Measurements from ENCODE around the gene PCDHA1. TPM values are rescaled to one million over a fixed set of nuclear protein-coding genes. Genes with fewer than 3 reads are reported as not detected.
"Not testable (repeated sequence)": the region's sequence is repeated elsewhere in the genome, so short reads cannot be mapped to it uniquely, and the experiment has no call there.

The PCDHA1 gene
- polyA plus RNA-seq, 1 donor: 0.10 TPM

DNA sequence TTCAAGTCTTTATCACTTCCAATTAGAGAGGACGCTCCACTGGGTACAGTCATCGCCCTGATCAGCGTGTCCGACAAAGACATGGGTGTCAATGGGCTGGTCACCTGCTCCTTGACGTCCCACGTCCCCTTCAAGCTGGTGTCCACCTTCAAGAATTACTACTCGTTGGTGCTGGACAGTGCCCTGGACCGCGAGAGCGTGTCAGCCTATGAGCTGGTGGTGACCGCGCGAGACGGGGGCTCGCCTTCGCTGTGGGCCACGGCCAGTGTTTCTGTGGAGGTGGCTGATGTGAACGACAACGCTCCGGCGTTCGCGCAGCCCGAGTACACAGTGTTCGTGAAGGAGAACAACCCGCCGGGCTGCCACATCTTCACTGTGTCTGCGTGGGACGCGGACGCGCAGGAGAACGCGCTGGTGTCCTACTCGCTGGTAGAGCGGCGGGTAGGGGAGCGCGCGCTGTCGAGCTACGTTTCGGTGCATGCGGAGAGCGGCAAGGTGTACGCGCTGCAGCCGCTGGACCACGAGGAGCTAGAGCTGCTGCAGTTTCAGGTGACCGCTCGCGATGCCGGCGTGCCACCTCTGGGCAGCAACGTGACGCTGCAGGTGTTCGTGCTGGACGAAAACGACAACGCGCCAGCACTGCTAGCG is 22.4 kb downstream of the PCDHA1 start:
- not testable (repeated sequence) for DNase-seq (ENCODE audit: low read depth)

DNA sequence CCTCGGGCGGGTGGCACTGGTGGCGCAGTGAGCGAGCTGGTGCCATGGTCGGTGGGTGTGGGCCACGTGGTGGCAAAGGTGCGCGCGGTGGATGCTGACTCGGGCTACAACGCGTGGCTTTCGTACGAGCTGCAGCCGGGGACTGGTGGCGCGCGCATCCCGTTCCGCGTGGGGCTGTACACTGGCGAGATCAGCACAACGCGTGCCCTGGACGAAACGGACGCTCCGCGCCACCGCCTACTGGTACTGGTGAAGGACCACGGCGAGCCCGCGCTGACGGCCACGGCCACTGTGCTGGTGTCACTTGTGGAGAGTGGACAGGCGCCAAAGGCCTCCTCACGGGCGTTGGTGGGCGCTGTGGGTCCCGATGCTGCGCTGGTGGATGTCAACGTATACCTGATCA is 22.9 kb downstream of the PCDHA1 start:
- no peak for DNase-seq (ENCODE audit: low read depth)

DNA sequence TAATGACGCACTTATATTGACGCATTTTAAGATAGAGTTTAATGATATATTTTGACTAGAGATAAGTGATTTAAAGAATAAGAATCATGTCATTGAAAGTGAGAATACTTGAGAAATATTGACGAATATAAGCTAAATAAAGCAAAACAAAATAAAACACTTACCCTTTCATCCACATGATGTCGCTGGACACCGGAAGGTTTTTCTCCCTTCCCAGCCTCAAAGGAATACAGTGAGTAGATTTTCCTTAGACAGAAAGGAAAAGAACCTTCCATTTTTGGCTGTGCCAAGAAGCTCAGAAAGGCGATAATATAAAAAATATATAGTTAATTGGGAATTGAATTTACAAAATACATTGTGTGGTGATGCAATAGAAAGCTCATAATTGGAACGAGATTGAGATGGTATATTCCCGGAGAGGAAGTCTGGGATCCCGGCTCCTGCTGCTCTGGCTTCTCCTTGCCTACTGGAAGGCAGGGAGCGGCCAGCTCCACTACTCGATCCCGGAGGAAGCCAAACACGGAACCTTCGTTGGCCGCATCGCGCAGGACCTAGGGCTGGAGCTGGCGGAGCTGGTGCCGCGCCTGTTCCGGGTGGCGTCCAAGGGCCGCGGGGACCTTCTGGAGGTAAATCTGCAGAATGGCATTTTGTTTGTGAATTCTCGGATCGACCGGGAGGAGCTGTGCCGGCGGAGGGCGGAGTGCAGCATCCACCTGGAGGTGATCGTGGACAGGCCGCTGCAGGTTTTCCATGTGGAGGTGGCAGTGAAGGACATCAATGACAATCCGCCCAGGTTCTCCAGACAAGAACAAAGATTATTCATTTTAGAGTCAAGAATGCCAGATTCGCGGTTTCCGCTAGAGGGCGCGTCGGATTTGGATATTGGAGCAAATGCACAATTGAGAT is 35.7 kb downstream of the PCDHA1 start, which contains the start of gene PCDHA5:
Gene PCDHA5, plus strand, starts transcription at position 239 of the 906 bp plus-strand sequence.
- DNase-seq (ENCODE audit: low read depth): no peak

DNA sequence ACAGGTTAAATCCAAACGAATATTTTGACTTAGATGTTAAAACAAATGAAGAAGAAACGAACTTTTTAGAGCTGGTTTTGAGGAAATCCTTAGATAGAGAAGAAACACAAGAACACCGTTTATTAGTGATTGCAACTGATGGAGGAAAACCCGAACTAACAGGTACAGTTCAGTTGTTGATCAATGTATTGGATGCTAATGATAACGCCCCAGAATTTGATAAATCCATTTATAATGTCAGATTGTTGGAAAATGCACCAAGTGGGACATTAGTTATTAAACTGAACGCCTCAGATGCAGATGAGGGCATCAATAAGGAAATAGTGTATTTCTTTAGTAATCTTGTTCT is 36.3 kb downstream of the PCDHA1 start:
- no peak for DNase-seq (ENCODE audit: low read depth)

DNA sequence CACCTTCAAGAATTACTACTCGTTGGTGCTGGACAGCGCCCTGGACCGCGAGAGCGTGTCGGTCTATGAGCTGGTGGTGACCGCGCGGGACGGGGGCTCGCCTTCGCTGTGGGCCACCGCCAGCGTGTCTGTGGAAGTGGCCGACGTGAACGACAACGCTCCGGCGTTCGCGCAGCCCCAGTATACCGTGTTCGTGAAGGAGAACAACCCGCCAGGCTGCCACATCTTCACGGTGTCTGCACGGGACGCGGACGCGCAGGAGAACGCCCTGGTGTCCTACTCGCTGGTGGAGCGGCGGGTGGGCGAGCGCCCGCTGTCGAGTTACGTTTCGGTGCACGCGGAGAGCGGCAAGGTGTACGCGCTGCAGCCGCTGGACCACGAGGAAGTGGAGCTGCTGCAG is 37.0 kb downstream of the PCDHA1 start:
- DNase-seq (ENCODE audit: low read depth): not testable (repeated sequence)

DNA sequence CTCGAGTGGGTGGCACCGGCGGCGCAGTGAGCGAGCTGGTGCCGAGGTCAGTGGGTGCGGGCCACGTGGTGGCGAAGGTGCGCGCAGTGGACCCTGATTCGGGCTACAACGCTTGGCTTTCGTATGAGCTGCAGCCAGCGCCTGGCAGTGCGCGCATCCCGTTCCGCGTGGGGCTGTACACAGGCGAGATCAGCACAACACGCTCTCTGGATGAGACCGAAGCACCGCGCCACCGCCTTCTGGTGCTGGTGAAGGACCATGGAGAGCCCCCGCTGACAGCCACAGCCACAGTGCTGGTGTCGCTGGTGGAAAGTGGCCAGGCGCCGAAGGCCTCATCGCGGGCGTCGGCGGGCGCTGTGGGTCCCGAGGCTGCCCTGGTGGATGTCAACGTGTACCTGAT is 37.5 kb downstream of the PCDHA1 start:
- DNase-seq (ENCODE audit: low read depth): no peak

DNA sequence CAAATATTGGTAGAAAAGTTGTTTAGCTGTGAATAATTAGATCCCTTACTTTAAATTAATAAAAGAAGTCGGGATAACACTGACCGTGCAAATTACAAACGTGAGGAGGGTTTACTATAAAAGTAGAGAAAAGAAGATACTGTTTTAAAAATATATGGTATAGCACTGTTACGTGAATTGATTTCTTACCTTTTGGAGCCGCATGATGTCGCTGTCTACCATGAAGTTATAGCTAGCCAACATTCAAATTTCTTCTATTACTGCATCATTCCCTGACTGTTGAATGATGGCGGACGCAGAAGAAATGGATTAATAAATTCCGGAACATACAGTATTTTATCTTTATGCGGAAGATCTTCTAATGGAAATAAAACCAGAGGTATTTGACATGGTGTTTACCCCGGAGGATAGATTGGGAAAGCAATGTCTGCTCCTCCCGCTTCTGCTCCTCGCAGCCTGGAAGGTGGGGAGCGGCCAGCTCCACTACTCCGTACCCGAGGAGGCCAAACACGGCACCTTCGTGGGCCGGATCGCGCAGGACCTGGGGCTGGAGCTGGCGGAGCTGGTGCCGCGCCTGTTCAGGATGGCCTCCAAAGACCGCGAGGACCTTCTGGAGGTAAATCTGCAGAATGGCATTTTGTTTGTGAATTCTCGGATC is 41.9 kb downstream of the PCDHA1 start, which contains the start of gene PCDHA6:
Gene PCDHA6, plus strand, starts transcription at position 257 of the 658 bp plus-strand sequence. Its CDS starts 132 bp downstream, at position 389.
- DNase-seq (ENCODE audit: low read depth): no peak

DNA sequence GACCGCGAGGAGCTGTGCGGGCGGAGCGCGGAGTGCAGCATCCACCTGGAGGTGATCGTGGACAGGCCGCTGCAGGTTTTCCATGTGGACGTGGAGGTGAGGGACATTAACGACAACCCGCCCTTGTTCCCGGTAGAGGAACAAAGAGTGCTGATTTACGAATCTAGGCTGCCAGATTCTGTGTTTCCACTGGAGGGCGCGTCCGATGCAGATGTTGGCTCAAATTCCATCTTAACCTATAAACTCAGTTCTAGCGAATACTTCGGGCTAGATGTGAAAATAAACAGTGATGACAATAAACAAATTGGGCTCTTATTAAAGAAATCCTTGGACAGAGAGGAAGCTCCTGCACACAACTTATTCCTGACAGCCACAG is 42.4 kb downstream of the PCDHA1 start:
- DNase-seq (ENCODE audit: low read depth): no peak

DNA sequence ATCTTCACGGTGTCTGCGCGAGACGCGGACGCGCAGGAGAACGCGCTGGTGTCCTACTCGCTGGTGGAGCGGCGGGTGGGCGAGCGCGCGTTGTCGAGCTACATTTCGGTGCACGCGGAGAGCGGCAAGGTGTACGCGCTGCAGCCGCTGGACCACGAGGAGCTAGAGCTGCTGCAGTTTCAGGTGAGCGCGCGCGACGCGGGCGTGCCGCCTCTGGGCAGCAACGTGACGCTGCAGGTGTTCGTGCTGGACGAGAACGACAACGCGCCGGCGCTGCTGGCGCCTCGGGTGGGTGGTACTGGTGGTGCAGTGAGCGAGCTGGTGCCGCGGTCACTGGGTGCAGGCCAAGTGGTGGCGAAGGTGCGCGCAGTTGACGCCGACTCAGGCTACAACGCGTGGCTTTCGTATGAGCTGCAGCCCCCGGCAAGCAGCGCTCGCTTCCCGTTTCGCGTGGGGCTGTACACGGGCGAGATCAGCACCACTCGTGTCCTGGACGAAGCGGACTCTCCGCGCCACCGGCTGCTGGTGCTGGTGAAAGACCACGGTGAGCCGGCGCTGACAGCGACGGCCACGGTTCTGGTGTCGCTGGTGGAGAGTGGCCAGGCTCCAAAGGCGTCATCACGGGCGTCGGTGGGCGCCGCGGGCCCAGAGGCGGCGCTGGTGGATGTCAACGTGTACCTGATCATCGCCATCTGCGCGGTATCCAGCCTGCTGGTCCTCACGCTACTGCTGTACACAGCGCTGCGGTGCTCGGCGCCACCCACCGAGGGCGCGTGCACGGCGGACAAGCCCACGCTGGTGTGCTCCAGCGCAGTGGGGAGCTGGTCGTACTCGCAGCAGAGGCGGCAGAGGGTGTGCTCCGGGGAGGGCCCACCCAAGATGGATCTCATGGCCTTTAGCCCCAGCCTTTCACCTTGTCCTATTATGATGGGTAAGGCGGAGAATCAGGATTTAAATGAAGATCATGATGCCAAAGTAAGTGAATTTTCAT is 43.9 kb downstream of the PCDHA1 start:
- DNase-seq (ENCODE audit: low read depth): not testable (repeated sequence)

DNA sequence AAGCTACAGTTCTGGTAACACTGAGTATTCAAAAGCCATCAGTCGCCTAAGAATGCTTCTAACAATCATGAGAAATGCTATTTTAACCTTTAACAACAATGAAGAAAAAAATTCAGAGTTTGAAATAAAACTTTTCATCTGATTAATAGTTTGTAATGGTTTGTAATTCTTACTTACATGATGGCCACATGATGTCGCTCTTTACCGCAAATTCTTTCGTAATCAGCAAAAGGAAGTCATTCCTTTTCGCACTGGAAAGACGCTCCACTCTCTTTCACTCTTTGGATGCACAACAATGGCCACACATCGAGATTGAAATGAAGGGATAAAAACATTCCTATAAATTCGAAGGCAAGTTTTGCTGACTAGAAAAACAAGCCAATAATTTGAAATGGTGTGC is 48.1 kb downstream of the PCDHA1 start, which contains the start of gene PCDHA7:
Gene PCDHA7, plus strand, starts transcription at position 277 of the 400 bp plus-strand sequence. Its CDS starts 115 bp downstream, at position 392.
- no peak for DNase-seq (ENCODE audit: low read depth)

DNA sequence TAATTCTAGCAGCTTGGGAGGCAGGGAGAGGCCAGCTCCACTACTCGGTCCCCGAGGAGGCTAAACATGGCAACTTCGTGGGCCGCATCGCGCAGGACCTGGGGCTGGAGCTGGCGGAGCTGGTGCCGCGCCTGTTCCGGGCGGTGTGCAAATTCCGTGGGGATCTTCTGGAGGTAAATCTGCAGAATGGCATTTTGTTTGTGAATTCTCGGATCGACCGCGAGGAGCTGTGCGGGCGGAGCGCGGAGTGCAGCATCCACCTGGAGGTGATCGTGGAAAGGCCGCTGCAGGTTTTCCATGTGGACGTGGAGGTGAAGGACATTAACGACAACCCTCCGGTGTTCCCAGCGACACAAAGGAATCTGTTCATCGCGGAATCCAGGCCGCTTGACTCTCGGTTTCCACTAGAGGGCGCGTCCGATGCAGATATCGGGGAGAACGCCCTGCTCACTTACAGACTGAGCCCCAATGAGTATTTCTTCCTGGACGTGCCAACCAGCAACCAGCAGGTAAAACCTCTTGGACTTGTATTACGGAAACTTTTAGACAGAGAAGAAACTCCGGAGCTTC is 48.6 kb downstream of the PCDHA1 start:
- not testable (repeated sequence) for DNase-seq (ENCODE audit: low read depth)

DNA sequence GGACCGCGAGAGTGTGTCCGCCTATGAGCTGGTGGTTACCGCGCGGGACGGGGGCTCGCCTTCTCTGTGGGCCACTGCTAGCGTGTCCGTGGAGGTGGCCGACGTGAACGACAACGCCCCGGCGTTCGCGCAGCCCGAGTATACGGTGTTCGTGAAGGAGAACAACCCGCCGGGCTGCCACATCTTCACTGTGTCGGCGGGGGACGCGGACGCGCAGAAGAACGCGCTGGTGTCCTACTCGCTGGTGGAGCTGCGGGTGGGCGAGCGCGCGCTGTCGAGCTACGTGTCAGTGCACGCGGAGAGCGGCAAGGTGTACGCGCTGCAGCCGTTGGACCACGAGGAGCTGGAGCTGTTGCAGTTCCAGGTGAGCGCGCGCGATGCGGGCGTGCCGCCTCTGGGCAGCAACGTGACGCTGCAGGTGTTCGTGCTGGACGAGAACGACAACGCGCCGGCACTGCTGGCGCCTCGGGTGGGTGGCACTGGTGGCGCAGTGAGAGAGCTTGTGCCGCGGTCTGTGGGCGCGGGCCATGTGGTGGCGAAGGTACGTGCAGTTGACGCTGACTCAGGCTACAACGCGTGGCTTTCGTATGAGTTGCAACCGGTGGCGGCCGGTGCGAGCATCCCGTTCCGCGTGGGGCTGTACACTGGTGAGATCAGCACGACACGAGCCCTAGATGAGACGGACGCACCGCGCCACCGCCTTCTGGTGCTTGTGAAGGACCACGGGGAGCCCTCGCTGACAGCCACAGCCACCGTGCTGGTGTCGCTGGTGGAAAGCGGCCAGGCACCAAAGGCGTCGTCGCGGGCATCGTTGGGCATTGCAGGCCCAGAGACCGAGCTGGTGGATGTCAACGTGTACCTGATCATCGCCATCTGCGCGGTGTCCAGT is 49.9 kb downstream of the PCDHA1 start:
- no peak for DNase-seq (ENCODE audit: low read depth)

DNA sequence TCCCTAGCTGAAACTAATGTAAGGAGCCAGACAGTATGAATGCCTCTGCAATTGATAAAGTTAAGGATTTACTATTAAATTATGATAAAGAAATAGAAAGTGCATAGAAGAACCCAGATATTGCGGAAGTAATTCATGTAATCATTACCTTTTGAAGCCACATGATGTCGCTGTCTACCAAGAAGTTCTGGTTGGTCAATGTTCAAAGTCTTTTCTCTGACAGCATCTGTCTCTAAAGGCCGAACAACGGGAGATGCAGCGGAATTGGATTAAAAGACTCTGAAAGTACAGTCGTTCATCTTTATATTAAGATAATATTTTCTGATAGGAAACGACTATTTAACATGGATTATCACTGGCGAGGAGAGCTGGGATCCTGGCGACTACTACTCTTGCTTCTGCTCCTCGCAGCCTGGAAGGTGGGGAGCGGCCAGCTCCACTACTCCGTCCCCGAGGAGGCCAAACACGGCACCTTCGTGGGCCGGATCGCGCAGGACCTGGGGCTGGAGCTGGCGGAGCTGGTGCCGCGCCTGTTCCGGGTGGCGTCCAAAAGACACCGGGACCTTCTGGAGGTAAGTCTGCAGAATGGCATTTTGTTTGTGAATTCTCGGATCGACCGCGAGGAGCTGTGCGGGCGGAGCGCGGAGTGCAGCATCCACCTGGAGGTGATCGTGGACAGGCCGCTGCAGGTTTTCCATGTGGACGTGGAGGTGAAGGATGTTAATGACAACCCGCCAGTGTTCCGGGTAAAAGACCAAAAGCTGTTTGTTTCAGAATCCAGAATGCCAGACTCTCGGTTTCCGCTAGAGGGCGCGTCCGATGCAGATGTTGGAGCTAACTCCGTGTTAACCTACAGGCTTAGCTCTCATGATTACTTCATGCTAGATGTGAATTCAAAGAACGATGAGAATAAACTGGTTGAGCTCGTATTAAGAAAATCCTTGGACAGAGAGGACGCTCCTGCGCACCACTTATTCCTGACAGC is 55.3 kb downstream of the PCDHA1 start, which contains the start of gene PCDHA8:
Gene PCDHA8, plus strand, starts transcription at position 210 of the 985 bp plus-strand sequence. Its CDS starts 135 bp downstream, at position 345.
- no peak for DNase-seq (ENCODE audit: low read depth)

DNA sequence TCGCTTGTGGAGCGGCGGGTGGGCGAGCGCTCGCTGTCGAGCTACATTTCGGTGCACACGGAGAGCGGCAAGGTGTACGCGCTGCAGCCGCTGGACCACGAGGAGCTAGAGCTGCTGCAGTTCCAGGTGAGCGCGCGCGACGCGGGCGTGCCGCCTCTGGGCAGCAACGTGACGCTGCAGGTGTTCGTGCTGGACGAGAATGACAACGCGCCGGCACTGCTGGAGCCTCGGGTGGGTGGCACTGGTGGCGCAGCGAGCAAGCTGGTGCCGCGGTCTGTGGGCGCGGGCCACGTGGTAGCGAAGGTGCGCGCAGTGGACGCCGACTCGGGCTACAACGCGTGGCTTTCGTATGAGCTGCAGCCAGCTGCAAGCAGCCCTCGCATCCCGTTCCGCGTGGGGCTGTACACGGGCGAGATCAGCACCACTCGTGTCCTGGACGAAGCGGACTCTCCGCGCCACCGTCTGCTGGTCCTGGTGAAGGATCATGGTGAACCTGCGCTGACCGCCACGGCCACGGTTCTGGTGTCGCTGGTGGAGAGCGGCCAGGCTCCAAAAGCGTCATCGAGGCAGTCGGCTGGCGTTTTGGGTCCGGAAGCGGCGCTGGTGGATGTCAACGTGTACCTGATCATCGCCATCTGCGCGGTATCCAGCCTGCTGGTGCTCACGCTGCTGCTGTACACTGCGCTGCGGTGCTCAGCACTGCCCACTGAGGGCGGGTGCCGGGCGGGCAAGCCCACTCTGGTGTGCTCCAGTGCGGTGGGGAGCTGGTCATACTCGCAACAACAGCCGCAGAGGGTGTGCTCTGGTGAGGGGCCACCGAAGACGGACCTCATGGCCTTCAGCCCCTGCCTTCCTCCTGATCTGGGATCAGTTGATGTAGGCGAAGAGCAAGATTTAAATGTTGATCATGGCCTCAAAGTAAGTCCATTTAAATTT is 57.1 kb downstream of the PCDHA1 start:
- DNase-seq (ENCODE audit: low read depth): no peak

DNA sequence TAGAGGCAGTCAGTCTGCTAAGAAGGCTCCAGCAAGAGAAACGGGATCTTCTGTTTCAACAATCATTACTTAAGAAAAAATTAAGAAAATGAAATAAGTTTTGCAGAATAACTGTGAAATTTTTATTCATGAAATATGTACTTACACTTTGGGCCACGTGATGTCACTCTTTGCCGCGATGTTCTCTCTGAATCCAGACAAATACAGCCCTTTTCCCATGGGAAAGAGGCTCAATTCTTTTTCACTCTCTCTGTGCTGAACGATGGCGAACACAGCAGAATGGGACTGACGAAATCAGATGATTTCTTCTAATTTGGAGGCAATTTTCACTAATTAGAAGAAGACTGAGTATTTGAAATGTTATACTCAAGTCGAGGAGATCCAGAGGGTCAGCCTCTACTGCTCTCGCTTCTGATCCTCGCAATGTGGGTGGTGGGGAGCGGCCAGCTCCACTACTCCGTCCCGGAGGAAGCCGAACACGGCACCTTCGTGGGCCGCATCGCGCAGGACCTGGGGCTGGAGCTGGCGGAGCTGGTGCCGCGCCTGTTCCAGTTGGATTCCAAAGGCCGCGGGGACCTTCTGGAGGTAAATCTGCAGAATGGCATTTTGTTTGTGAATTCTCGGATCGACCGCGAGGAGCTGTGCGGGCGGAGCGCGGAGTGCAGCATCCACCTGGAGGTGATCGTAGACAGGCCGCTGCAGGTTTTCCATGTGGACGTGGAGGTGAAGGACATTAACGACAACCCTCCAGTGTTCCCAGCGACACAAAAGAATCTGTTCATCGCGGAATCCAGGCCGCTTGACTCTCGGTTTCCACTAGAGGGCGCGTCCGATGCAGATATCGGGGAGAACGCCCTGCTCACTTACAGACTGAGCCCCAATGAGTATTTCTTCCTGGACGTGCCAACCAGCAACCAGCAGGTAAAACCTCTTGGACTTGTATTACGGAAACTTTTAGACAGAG is 62.5 kb downstream of the PCDHA1 start, which contains the start of gene PCDHA9:
Gene PCDHA9, plus strand, starts transcription at position 244 of the 964 bp plus-strand sequence. Its CDS starts 114 bp downstream, at position 358.
- DNase-seq (ENCODE audit: low read depth): not testable (repeated sequence)
